Stomach smooth muscle (tissue), 2 donors: ENCODE results near the gene SLC2A8.
A peak's percentile ranks its signal among the peaks of the same experiment; 100 is the strongest.

Source experiments
- H3K27ac ChIP-seq: one replicate; pipeline ENCODE4 v1.7.0; 2013; ENCODE audit warnings: mild to moderate bottlenecking, low read length, inconsistent platforms
- H3K27me3 ChIP-seq, 2 donors: one replicate each; pipeline ENCODE4 v1.7.0; 2013; ENCODE audit warnings: low read length in 2 of 2; ENCODE audit not compliant: insufficient read depth in 2 of 2, control insufficient read depth in 1 of 2
- H3K36me3 ChIP-seq, 2 donors: one replicate each; pipeline ENCODE4 v1.7.0; 2013; ENCODE audit warnings: low read length in 2 of 2; ENCODE audit not compliant: control insufficient read depth in 2 of 2, insufficient read depth in 2 of 2
- H3K4me1 ChIP-seq: one replicate; pipeline ENCODE4 v1.7.0; 2013; ENCODE audit warnings: low read length; ENCODE audit not compliant: control insufficient read depth, insufficient read depth
- H3K4me3 ChIP-seq, 2 donors: one replicate each; pipeline ENCODE4 v1.7.0; 2013; ENCODE audit warnings: low read length in 2 of 2
- H3K9ac ChIP-seq, 2 donors: one replicate each; pipeline ENCODE4 v1.7.0; 2013; ENCODE audit warnings: low read length in 2 of 2, mild to moderate bottlenecking in 1 of 2
- H3K9me3 ChIP-seq, 2 donors: one replicate each; pipeline ENCODE4 v1.7.0; 2013; ENCODE audit warnings: low read length in 2 of 2; ENCODE audit not compliant: control insufficient read depth in 2 of 2
- donor health status: healthy.
- donor health status: Pancreatic carcinoma.

The SLC2A8 gene, protein sequence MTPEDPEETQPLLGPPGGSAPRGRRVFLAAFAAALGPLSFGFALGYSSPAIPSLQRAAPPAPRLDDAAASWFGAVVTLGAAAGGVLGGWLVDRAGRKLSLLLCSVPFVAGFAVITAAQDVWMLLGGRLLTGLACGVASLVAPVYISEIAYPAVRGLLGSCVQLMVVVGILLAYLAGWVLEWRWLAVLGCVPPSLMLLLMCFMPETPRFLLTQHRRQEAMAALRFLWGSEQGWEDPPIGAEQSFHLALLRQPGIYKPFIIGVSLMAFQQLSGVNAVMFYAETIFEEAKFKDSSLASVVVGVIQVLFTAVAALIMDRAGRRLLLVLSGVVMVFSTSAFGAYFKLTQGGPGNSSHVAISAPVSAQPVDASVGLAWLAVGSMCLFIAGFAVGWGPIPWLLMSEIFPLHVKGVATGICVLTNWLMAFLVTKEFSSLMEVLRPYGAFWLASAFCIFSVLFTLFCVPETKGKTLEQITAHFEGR

DNA sequence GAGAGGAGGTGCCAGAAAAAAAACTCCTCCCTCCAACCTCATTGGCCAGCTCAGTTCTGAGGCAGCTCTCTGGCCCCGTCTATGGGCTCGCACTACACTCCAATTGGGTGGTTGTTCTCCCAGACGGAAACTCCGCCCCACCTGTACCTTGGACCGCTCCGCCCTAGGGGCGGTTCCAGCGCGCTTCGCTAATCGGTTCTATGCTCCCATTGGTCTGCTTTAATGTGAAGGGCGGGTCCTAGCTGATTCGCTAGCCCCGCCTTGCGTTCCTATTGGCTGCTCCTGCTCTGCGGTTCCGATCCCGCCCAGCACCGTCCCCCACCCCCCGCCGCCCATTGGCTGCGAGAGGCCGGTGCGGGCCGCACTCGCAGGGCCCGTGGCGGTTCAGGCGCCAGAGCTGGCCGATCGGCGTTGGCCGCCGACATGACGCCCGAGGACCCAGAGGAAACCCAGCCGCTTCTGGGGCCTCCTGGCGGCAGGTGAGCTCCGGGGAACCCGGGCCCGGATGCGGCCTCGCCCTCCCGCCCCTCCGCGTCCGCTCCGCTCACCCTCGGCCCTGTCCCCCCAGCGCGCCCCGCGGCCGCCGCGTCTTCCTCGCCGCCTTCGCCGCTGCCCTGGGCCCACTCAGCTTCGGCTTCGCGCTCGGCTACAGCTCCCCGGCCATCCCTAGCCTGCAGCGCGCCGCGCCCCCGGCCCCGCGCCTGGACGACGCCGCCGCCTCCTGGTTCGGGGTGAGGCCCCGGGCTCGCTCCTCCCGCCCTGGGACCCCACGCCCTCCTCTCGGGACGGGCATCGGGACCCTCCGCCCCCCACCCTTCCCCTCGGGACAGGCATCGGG, at the start of gene SLC2A8:
SLC2A8 (plus strand) TSS at position 362 of the 838 bp plus-strand sequence; CDS start at position 424, 62 bp downstream.
- no peaks in the 10 kb centered on the region for H3K27me3 ChIP-seq
- peaks cover 0 to 10% of the 10 kb centered on the region in 2 donors for H3K36me3 ChIP-seq
- peak within 1 kb of the TSS; percentile 80 for H3K27ac ChIP-seq
- H3K4me3 ChIP-seq: peak within 1 kb of the TSS; percentile 83 to 85
- no peaks in the 10 kb centered on the region for H3K9me3 ChIP-seq
- peak within 1 kb of the TSS; percentile 73 to 80 for H3K9ac ChIP-seq
- H3K4me1 ChIP-seq: peaks cover 21% of the 10 kb centered on the region

DNA sequence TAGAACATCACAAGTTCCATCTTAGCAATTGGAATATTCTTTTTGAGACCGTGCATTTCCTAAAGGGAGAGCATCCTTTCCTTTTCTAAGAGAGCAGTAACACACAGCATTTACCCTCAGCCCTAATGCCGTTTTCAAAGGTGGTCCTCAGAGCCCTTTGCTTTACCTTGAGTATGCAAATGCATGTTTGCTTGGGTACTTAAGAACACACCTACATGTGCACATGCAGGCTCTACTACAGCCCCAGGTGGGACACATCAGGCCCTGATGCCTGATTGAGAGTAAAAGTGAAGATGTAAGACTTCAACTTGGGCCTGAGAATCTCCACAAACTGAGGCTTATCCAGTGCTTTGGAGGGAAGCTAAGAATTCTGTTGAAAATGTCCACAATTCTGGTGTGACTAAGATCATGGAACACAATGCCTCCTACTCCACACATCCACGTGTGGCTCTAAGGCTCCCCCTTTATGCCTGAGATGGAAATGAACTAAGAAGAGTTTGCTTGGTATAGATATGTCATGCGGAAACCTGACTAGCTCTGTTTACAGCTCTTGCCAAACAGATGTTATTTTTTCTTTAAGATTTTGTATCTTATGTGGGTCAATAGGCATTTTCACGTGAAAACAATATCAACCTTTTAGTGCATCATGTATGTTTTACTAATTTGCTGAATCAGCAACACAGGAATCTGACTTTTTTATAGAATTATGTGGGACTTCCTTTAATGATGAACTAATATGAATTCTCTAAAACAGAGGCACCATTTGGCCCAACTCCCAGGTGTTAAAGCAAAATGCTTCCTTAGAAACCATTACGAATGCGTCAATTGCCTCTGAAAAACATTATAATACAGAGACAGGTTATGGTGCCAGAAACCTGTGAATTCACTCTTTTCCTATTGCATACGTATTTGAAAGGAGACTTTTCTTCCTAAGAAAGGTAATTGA, 48.9 kb upstream of the SLC2A8 start:
- peaks cover 9% of the 10 kb centered on the region for H3K4me1 ChIP-seq
- H3K4me3 ChIP-seq: no peak overlapping the region
- no peak overlapping the region for H3K9ac ChIP-seq
- H3K27me3 ChIP-seq: no peaks in the 10 kb centered on the region
- H3K36me3 ChIP-seq: peaks cover 0 to 8% of the 10 kb centered on the region in 2 donors
- no peak overlapping the region for H3K27ac ChIP-seq
- H3K9me3 ChIP-seq: no peaks in the 10 kb centered on the region

DNA sequence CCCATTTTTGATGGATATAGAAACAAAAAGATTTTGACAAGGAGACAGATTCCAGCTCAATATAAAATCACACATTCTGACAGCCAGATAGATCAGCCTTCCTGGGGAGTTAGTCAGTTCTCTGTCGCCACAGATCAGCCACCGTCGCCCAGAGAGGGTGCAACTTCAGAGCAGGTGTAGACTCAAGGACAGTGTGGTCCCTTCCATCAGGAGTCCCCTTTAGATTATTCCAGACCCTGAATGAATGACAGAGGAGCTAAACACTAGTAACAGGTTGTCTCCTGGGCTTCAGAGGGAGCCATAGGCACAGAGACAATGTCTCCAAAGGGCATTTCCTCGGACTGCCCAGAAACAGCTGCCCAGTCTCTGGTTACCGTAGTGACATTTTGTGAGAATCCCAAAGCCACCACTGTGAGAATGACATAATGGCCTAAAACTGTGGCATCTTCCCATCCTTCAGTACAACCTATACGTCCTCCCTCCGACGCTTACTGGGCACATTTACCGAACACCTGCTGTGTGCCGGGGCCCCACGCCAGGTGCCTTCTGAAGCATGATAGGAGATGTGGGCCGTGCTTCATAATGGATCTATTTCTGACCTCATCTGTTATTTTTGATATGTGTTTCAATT, 47.4 kb upstream of the SLC2A8 start:
- Histone ChIP-seq H3K27ac (no peak overlapping the region), H3K4me3 (no peak overlapping the region), H3K9me3 (no peaks in the 10 kb centered on the region), H3K4me1 (peaks cover 3% of the 10 kb centered on the region), H3K9ac (no peak overlapping the region), H3K36me3 (peaks cover 0 to 4% of the 10 kb centered on the region in 2 donors), H3K27me3 (no peaks in the 10 kb centered on the region)

DNA sequence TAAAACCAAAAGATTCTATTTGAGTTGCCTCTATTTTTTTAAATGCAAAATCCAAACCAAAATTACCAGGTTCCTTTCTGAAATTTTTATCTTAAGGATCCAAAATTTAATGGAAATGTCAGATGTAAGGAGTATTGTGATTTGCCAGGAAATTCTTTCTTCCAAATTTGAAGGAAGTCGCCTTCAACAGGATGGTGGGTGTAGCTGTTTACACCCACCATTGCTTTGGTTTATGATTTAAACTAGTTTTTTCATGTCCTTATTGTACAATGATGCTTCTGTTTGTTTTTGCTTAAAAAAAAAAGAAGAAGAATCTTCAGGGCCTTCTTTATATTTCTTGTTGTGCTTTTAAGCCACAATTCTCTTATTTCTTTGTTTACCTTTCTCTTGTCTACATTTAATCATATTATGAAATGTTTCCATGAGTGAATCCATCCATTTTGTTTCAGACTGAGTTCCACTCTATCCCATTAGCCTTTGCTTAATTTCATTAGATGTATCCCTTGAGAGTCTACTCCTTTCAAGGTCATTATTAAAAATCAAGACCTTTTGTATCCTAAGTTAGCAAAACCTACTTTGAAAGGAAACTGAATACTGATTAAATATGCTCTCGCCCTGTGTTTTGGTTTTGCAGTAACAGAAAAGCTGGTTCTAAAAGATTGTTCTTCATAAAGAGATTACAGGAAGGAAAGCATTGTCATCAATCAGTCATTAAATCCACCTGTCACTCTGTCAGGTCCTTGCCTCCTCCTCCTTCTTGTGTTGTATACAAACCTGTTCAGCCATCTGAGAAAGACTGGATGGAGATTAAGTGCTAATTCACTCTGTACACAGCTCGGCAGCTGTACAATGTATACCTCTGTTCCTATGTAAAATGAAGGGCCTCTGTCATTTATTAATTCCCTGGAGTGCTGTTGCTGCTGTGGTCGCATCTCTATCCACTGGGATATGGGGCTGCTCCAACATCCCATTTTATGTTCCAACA, 45.5 kb upstream of the SLC2A8 start:
- Histone ChIP-seq H3K4me1 (no peaks in the 10 kb centered on the region), H3K27ac (no peak overlapping the region), H3K4me3 (no peak overlapping the region)

DNA sequence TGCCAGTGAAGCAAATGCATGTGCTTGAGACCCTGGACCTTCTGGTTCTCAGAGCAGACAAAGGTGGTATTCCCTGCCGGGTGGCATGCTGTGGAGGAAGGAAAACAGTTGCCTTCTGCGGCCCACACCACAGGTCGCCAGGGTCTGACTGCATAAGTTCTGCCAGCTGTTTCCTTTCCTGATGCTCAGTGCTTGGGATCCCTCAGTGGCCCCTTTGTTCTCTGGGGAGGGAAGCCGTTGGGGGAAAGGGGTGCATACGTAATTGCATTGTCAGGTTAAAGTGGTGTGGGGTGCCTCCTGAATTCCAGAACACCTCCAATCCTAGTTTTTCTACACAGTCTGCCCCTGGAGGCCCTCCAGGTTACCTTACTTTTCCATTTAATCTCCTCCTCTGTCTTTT, 43.1 kb upstream of the SLC2A8 start:
- no peaks in the 10 kb centered on the region for H3K4me1 ChIP-seq
- H3K27me3 ChIP-seq: no peaks in the 10 kb centered on the region
- no peaks in the 10 kb centered on the region for H3K9me3 ChIP-seq
- no peak overlapping the region for H3K27ac ChIP-seq
- peaks cover 11 to 24% of the 10 kb centered on the region in 2 donors for H3K36me3 ChIP-seq
- H3K4me3 ChIP-seq: no peak overlapping the region
- H3K9ac ChIP-seq: no peak overlapping the region

More for the DNA sequence above, 45.5 kb upstream of the SLC2A8 start:
- H3K9ac ChIP-seq: no peak overlapping the region
- H3K9me3 ChIP-seq: no peaks in the 10 kb centered on the region
- H3K36me3 ChIP-seq: peaks cover 0 to 14% of the 10 kb centered on the region in 2 donors
- H3K27me3 ChIP-seq: no peaks in the 10 kb centered on the region

DNA sequence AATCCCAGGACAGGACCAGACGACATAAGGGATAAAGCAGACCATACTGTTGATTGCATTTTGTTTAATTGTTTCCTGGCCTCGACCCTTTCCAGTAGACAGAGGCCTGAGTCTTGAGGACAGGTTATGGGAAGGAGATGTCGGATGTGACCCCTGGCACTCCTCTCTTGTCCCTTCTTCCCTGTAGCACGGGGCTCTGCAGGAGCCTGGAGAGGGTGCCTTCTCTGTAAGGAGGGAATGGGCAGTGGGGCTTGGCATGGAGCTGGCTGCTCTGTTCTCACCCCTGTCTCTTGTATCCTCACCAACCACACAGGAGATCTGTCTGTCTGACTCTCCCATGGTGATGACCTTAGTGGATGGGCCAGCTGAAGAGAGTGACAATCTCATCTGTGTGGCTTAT, 40.1 kb upstream of the SLC2A8 start:
- Histone ChIP-seq H3K9me3 (no peaks in the 10 kb centered on the region), H3K4me3 (no peak overlapping the region), H3K4me1 (no peaks in the 10 kb centered on the region), H3K27ac (no peak overlapping the region), H3K9ac (no peak overlapping the region), H3K27me3 (no peaks in the 10 kb centered on the region), H3K36me3 (peaks cover 11 to 22% of the 10 kb centered on the region in 2 donors)

DNA sequence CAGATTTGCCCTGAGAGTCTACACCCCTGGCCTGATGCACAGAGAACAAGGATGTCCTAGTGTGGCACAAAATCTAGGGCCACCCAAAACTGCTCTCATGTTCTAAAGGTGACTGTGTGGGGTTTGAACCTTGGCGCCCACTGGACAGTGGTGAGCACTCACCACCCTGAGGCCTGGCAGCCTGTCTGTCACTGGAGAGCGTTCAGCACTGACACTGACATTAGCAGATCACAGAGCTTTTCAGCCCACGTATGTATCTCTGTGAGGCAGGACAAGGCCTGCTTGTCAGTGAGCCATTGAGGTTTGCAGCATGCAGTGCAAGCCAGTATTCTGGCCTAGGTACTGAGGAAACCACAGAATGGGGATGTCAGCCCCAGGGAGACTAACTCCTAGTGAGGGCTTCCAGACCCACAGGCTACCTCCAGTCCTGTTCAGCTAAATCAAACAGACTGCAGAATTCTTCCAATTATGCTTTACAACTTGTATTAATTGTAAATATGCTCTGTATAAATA, 38.9 kb upstream of the SLC2A8 start:
- no peaks in the 10 kb centered on the region for H3K27me3 ChIP-seq
- no peaks in the 10 kb centered on the region for H3K4me1 ChIP-seq
- H3K27ac ChIP-seq: no peak overlapping the region
- peaks cover 11 to 21% of the 10 kb centered on the region in 2 donors for H3K36me3 ChIP-seq
- H3K9ac ChIP-seq: no peak overlapping the region
- H3K9me3 ChIP-seq: no peaks in the 10 kb centered on the region
- H3K4me3 ChIP-seq: no peak overlapping the region

DNA sequence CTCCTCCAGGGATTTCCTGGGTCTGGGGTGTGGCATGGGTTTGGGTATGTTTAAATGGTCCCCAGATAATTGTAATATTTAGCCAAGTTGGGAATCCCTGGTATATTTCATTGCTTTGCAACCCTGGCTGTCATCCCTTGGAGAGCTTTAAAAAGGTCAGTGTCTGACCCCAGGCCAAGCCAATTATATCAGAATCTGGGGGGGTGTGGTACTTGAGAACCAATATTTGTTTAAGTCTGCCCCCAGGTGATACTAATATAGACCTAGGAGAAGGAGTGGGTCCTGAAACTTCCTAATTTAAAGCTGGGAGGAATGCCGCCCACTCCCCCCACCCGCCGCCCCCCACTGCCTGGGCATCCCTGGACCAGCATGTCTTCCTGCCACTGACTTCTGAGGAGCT, 38.2 kb upstream of the SLC2A8 start:
- H3K36me3 ChIP-seq: peaks cover 11 to 21% of the 10 kb centered on the region in 2 donors
- no peak overlapping the region for H3K27ac ChIP-seq

DNA sequence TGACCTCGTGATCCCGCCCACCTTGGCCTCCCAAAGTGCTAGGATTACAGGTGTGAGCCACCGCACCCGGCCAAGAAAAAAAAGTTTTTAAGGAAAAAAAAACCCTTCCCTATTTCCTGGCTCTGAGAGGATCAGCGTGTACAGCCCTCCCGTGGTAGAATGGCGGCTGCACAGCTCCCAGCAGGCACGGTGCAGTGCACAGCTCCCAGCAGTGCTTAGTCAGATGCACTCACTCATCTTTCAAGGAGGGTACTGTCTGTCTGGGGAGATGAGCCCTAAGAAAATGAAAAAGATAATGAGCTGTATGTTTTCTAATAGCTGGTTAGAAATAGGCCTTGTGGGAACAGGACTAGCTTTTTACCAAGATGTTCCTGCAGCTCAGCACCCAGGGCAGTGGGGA, 36.7 kb upstream of the SLC2A8 start:
- Histone ChIP-seq H3K36me3 (peaks cover 11 to 20% of the 10 kb centered on the region in 2 donors), H3K27me3 (no peaks in the 10 kb centered on the region), H3K9me3 (no peaks in the 10 kb centered on the region), H3K27ac (no peak overlapping the region), H3K4me1 (no peaks in the 10 kb centered on the region), H3K9ac (no peak overlapping the region), H3K4me3 (no peak overlapping the region)

More for the DNA sequence above, 38.2 kb upstream of the SLC2A8 start:
- H3K4me3 ChIP-seq: no peak overlapping the region
- no peak overlapping the region for H3K9ac ChIP-seq
- no peaks in the 10 kb centered on the region for H3K4me1 ChIP-seq
- no peaks in the 10 kb centered on the region for H3K27me3 ChIP-seq
- no peaks in the 10 kb centered on the region for H3K9me3 ChIP-seq
